PC-3 (cell line): Measurements from ENCODE around the gene AAMP. TPM values are rescaled to one million over a fixed set of nuclear protein-coding genes. Genes with fewer than 3 reads are reported as not detected.

Experiments
- ATAC-seq: fragments of 200-7000 bp; cut with Tn5 transposase; 2 replicates; pipeline ENCODE4 v1.9.1; 2020; ENCODE audit warnings: mild to moderate bottlenecking, moderate library complexity
- BruUV-seq: library from RNA; stranded (reverse); fragments of 400-500 nt; replicated peaks from 2 replicates; lab custom pipeline; 2021; lab: Mats Ljungman, UMichigan
- CTCF ChIA-PET: fragments of 300-600 bp; sonication (Branson Sonifier 250); formaldehyde crosslinking; loops from one replicate; lab custom pipeline; 2022; ENCODE audit warnings: antibody characterized with exemption; lab: Charles Lee
- POLR2A ChIA-PET: fragments of 300-600 bp; sonication (Branson Sonifier 250); formaldehyde crosslinking; loops from one replicate; lab custom pipeline; 2022; ENCODE audit warnings: antibody characterized with exemption; ENCODE audit not compliant: unreplicated experiment; lab: Charles Lee
- DNase-seq: peaks from one replicate; pipeline ENCODE4 v3.0.0-alpha.2; 2015
- H2AFZ ChIP-seq: fragments of 300-600 bp; sonication (generic); 2 replicates; pipeline ENCODE4 v1.6.0; 2016; ENCODE audit warnings: antibody characterized with exemption, low read length
- H3F3A ChIP-seq: fragments of 300-600 bp; sonication (generic); one replicate; pipeline ENCODE4 v1.6.0; 2017; ENCODE audit warnings: antibody characterized with exemption, low read length, control low read depth, mild to moderate bottlenecking; ENCODE audit not compliant: unreplicated experiment
- H3K27ac ChIP-seq: fragments of 300-600 bp; sonication (generic); 2 replicates; pipeline ENCODE4 v1.5.1; 2016; ENCODE audit warnings: mild to moderate bottlenecking, low read length
- H3K27me3 ChIP-seq: fragments of 300-600 bp; sonication (generic); 2 replicates; pipeline ENCODE4 v1.6.1; 2016; ENCODE audit warnings: low read length, mixed read lengths
- H3K36me3 ChIP-seq: fragments of 300-600 bp; sonication (generic); 2 replicates; pipeline ENCODE4 v1.6.1; 2016; ENCODE audit warnings: low read depth, mixed run types, low read length, mixed read lengths
- H3K4me1 ChIP-seq: fragments of 300-600 bp; sonication (generic); 2 replicates; pipeline ENCODE4 v1.5.1; 2016; ENCODE audit warnings: low read length; ENCODE audit not compliant: insufficient read depth
- H3K4me2 ChIP-seq: fragments of 300-600 bp; sonication (generic); 2 replicates; pipeline ENCODE4 v1.6.0; 2016; ENCODE audit warnings: low read length
- H3K4me3 ChIP-seq: fragments of 300-600 bp; sonication (generic); 2 replicates; pipeline ENCODE4 v1.5.1; 2016; ENCODE audit warnings: mild to moderate bottlenecking, low read length, mixed read lengths
- H3K79me2 ChIP-seq: fragments of 300-600 bp; sonication (generic); 2 replicates; pipeline ENCODE4 v1.6.1; 2017; ENCODE audit warnings: low read length, mixed read lengths
- H3K9ac ChIP-seq: fragments of 300-600 bp; sonication (generic); 2 replicates; pipeline ENCODE4 v1.6.0; 2016; ENCODE audit warnings: mild to moderate bottlenecking, low read length
- H3K9me2 ChIP-seq: fragments of 300-600 bp; sonication (generic); replicated peaks from 2 replicates; pipeline ENCODE4 v1.6.1; 2016; ENCODE audit warnings: mixed run types, low read length, mixed read lengths
- H3K9me3 ChIP-seq: fragments of 300-600 bp; sonication (generic); 2 replicates; pipeline ENCODE4 v1.6.1; 2016; ENCODE audit warnings: low read length, mixed read lengths
- H4K20me1 ChIP-seq: fragments of 300-600 bp; sonication (generic); 2 replicates; pipeline ENCODE4 v1.6.1; 2016; ENCODE audit warnings: low read length, mixed read lengths
- EZH2 ChIP-seq: fragments of 300-600 bp; sonication (generic); IDR thresholded peaks from one replicate; pipeline ENCODE4 v1.6.1; 2017; ENCODE audit warnings: antibody characterized with exemption, mild to moderate bottlenecking, low read length; ENCODE audit not compliant: unreplicated experiment
- EZH2phosphoT487 ChIP-seq: fragments of 300-600 bp; sonication (generic); IDR thresholded peaks from 2 replicates; pipeline ENCODE4 v1.6.1; 2018; ENCODE audit warnings: mild to moderate bottlenecking, antibody characterized with exemption, low read length, borderline replicate concordance
- intact Hi-C: fragments of 100-400 bp; cut with micrococcal nuclease; formaldehyde crosslinking; loops from 2 replicates; pipeline ENCODE4 v1.9.0; 2023
- total RNA-seq: library from RNA; depleted of rRNA; stranded (reverse); fragments of >200 nt; gene quantifications from 2 replicates; pipeline ENCODE4 v1.2.3, GENCODE V29; 2014
- TF ChIP-seq, protein P1 (sequence below): fragments of 300-600 bp; sonication (generic); conservative IDR thresholded peaks from 2 replicates; pipeline ENCODE4 v1.5.1; 2017; ENCODE audit warnings: antibody characterized with exemption, low read depth, mild to moderate bottlenecking, low read length

Gene AAMP
- total RNA-seq, 1 experiment from 2014 or later: 272 TPM

DNA sequence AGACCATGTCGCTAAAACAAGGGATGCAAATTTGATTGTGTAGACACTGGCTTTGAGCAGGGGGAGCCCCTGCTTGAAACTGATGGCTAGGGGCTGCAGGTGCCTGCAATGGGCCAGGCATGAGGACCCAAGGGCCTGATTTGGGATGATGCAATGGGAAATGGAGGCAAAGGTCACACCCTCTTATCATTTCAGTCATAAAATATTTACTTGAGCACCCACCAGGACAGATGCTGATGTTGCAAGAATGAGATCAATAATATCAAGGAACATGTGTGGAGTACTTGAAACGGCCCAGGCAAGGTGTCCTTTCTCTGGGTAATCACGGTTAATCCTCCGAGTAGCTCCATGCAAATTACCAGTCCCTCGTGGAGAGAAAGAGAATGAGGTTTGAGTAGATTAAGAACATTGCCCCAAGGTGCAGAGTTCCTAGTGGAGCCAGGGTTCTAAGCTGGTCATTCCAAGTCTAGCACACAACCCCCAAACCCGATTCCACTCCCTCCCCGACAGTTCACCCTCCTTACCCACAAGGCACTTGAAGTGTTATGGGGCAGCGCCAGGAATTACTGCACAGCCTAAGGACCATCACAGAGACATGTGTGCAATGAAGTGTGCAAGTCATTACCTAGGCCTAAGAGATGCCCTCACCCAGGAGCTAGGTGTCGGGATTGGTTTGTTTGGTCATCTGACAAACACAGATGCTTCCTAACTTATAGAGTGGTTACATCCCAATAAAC lies 36.4 kb upstream of the AAMP start:
- ChIA-PET CTCF (no interaction called here), POLR2A (no interaction called here)
- H3K27ac ChIP-seq: no peak overlapping the region
- no peak for TF ChIP-seq EZH2
- TF ChIP-seq EZH2phosphoT487: no peak
- TF ChIP-seq, protein P1, sequence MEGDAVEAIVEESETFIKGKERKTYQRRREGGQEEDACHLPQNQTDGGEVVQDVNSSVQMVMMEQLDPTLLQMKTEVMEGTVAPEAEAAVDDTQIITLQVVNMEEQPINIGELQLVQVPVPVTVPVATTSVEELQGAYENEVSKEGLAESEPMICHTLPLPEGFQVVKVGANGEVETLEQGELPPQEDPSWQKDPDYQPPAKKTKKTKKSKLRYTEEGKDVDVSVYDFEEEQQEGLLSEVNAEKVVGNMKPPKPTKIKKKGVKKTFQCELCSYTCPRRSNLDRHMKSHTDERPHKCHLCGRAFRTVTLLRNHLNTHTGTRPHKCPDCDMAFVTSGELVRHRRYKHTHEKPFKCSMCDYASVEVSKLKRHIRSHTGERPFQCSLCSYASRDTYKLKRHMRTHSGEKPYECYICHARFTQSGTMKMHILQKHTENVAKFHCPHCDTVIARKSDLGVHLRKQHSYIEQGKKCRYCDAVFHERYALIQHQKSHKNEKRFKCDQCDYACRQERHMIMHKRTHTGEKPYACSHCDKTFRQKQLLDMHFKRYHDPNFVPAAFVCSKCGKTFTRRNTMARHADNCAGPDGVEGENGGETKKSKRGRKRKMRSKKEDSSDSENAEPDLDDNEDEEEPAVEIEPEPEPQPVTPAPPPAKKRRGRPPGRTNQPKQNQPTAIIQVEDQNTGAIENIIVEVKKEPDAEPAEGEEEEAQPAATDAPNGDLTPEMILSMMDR: no peak
- no peak overlapping the region for H3K4me3 ChIP-seq
- DNase-seq (no peak), ATAC-seq (no peak)
- H3F3A ChIP-seq: no peaks in the 10 kb centered on the region
- no TSS peak for BruUV-seq
- no peak overlapping the region for H2AFZ ChIP-seq
- H3K9me3 ChIP-seq: no peaks in the 10 kb centered on the region
- H3K9me2 ChIP-seq: no peaks in the 10 kb centered on the region
- no peaks in the 10 kb centered on the region for H4K20me1 ChIP-seq
- H3K36me3 ChIP-seq: no peaks in the 10 kb centered on the region
- no peaks in the 10 kb centered on the region for H3K4me1 ChIP-seq
- intact Hi-C loops: no loop called here
- H3K27me3 ChIP-seq: no peaks in the 10 kb centered on the region
- H3K9ac ChIP-seq: no peak overlapping the region
- no peak overlapping the region for H3K4me2 ChIP-seq
- H3K79me2 ChIP-seq: no peaks in the 10 kb centered on the region

GRCh38 chr2:218305383-218305782 lies 35.4 kb upstream of the AAMP start:
- Histone ChIP-seq H3K27me3 (no peaks in the 10 kb centered on the region), H3K4me2 (no peak overlapping the region), H4K20me1 (no peaks in the 10 kb centered on the region), H3K9me2 (no peaks in the 10 kb centered on the region), H3K9me3 (no peaks in the 10 kb centered on the region), H3K4me3 (no peak overlapping the region), H3K79me2 (no peaks in the 10 kb centered on the region), H3K27ac (no peak overlapping the region), H3K4me1 (no peaks in the 10 kb centered on the region), H3K36me3 (no peaks in the 10 kb centered on the region), H3K9ac (no peak overlapping the region), H3F3A (no peaks in the 10 kb centered on the region), H2AFZ (no peak overlapping the region)
- POLR2A ChIA-PET: no interaction called here
- intact Hi-C loops: no loop called here
- CTCF ChIA-PET: no interaction called here
- DNase-seq: no peak
- ATAC-seq: no peak
- no TSS peak for BruUV-seq
- no peak for TF ChIP-seq EZH2

DNA sequence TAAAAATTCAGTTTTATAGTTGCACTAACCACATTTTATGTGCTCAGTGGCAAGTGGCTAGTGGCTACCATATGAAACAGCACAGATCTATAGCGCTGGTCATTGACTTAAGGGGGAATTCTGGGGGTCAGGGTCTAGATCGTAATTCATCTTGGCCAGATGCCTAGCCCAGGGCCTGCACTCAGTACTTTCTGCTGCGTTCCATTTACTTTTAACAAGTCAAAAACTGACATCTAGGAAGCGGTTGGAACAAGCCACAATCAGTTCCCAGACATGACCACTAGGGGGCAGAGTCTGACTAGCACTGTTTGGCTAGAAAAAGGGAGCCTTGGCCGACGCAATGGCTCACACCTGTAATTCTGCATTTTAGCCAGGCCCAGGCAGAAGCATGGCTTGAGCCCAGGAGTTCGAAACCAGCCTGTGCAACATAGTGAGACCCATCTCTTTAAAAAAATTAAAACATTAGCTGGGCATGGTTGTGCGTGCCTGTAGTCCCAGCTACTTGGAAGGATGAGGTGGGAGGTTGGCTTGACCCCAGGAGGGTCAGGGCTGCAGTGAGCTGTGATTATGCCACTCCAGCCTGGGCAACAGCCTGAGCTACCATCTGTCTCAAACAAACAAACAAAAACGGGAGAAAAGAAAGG lies 31.4 kb upstream of the AAMP start:
- no peaks in the 10 kb centered on the region for H3K9me3 ChIP-seq
- POLR2A ChIA-PET: no interaction called here
- no peaks in the 10 kb centered on the region for H3F3A ChIP-seq
- no peaks in the 10 kb centered on the region for H3K27me3 ChIP-seq
- no peaks in the 10 kb centered on the region for H3K4me1 ChIP-seq
- no peak overlapping the region for H2AFZ ChIP-seq
- peak; percentile 96 for DNase-seq
- ATAC-seq: peak; percentile 94
- no TSS peak for BruUV-seq
- no peak overlapping the region for H3K4me3 ChIP-seq
- no peaks in the 10 kb centered on the region for H4K20me1 ChIP-seq
- no peak overlapping the region for H3K4me2 ChIP-seq
- no peaks in the 10 kb centered on the region for H3K36me3 ChIP-seq
- H3K9ac ChIP-seq: no peak overlapping the region
- no peaks in the 10 kb centered on the region for H3K9me2 ChIP-seq
- TF ChIP-seq, protein P1: peak; percentile 93
- no peak for TF ChIP-seq EZH2phosphoT487
- H3K27ac ChIP-seq: no peak overlapping the region
- intact Hi-C loops: loop anchor here (1.0 to 2.0 kb wide), 4 partner anchors 28 to 165 kb away; partner anchors contain the start of gene CATIP
- CTCF ChIA-PET: interaction anchor here (0.6 kb wide), 1 partner anchor 116 kb away, joined by 3 read pairs; no protein-coding TSS in a partner anchor
- H3K79me2 ChIP-seq: no peaks in the 10 kb centered on the region
